Heart right ventricle (tissue), 16 donors: ENCODE data around the gene TPST2. TPM values are rescaled to one million over a fixed set of nuclear protein-coding genes. Genes with fewer than 3 reads are reported as not detected.
"Not testable (repeated sequence)": the region's sequence is repeated elsewhere in the genome, so short reads cannot be mapped to it uniquely, and the experiment has no call there.

ENCODE experiments used
- ATAC-seq, 8 donors: fragments of 200-7000 bp; cut with Tn5 transposase; one replicate each; pipeline ENCODE4 v1.9.1; 2020; ENCODE audit warnings: mild to moderate bottlenecking in 8 of 8, moderate library complexity in 8 of 8, moderate number of reproducible peaks in 1 of 8
- DNase-seq, 2 donors: peaks; one replicate each; pipeline ENCODE4 v3.0.0-alpha.2; 2020
- H3K27ac ChIP-seq, 10 donors: fragments of 200-600 bp; sonication (generic) in 2 of 10; one replicate each; pipeline versions ENCODE4 v1.5.0 to v1.8.0; 2020 to 2022; ENCODE audit warnings: mild to moderate bottlenecking in 3 of 10
- H3K27me3 ChIP-seq, 7 donors: fragments of 200-600 bp; one replicate each; pipeline ENCODE4 v1.8.0; 2021 to 2022; ENCODE audit warnings: mild to moderate bottlenecking in 2 of 7
- H3K36me3 ChIP-seq, 9 donors: fragments of 200-600 bp; sonication (generic) in 1 of 9; one replicate each; pipeline versions ENCODE4 v1.5.0 to v1.8.0; 2020 to 2022; ENCODE audit warnings: mild to moderate bottlenecking in 2 of 9
- H3K4me1 ChIP-seq, 9 donors: fragments of 200-600 bp; sonication (generic) in 1 of 9; one replicate each; pipeline versions ENCODE4 v1.5.0 to v1.8.0; 2020 to 2022; ENCODE audit warnings: mild to moderate bottlenecking in 4 of 9
- H3K4me3 ChIP-seq, 10 donors: fragments of 200-600 bp; sonication (generic) in 2 of 10; one replicate each; pipeline versions ENCODE4 v1.5.0 to v1.8.0; 2020 to 2022; ENCODE audit warnings: mild to moderate bottlenecking in 7 of 10, moderate library complexity in 2 of 10
- H3K9me3 ChIP-seq, 11 donors: fragments of 200-600 bp in 10 of 11; sonication (generic) in 2 of 11; one replicate each; pipeline versions ENCODE4 v1.5.0 to v1.8.0; 2013 to 2022; ENCODE audit warnings: mild to moderate bottlenecking in 2 of 11, control low read depth in 1 of 11, moderate library complexity in 1 of 11
- CTCF ChIP-seq, 9 donors: fragments of 200-600 bp; sonication (generic) in 2 of 9; IDR thresholded peaks; one replicate each; pipeline versions ENCODE4 v1.5.0 to v1.8.0; 2021 to 2022; ENCODE audit warnings: antibody characterized with exemption in 9 of 9, mild to moderate bottlenecking in 5 of 9, moderate library complexity in 1 of 9
- WGBS, 2 donors: extraction: QIAGEN DNeasy Blood & Tissue Kit; methylation state at CpG; one replicate each; pipeline ENCODE4 v1.1.7; 2013; ENCODE audit warnings: inconsistent platforms in 1 of 2; 5-methylcytosine and 5-hydroxymethylcytosine counted together
- intact Hi-C, 10 donors: fragments of 100-400 bp; cut with DNase I; formaldehyde crosslinking; loops; one replicate each; pipeline versions ENCODE4 v1.11.1 to v1.14.2; 2022
- polyA plus RNA-seq, 2 donors: library from polyadenylated mRNA; stranded (reverse); fragments of 200-250 nt; gene quantifications; one replicate each; pipeline ENCODE4 v1.2.3, GENCODE V29; 2013
- total RNA-seq, 10 donors: library from RNA; stranded (reverse); fragmentation: NEBNext Ultra II Directional in 3 of 10; extraction: Animal tissue kit (Norgen Biotek cat#: 25700) in 3 of 10; gene quantifications; one replicate each; pipeline versions ENCODE4 v1.2.1 to v1.2.4, GENCODE V29; 2021 to 2023
- donor health status: Arrhythmogenic right ventricular cardiomyopathy.
- donor health status: ischemic (EF 13 %, LVEDD 7.1; RV severe dilation, severe dysfunction).
- donor health status: healthy with polysubstance abuse.
- donor health status: DM: no; HTN: yes; CAD: no.
- donor health status: DM: no; HTN: no; CAD: no.
- donor health status: ischemic (EF 25% LVEDD 6.9; RV normal size, moderate dysfunction).
- donor health status: ischemic (EF 25% LVEDD 5.7; RV mildly dilated, moderate dysfunction).
- donor health status: healthy.
- donor health status: DM: yes; HTN: yes; CAD: no.
- donor health status: Ischemic cardiomyopathy.
- donor health status: ischemic (EF 35%, LVEDD 5.7; RV mildly dilated, moderate dysfunction).
- donor health status: nonischemic (EF 11% LVEDD 7.7; RV severe dilation, severe dysfunction).
- donor health status: DM: yes; HTN: yes; CAD: no.
- donor health status: PGD.
- donor health status: ischemic (EF 29% LVEDD 5.4; RV normal size, mild dysfunction).
- donor health status: nonischemic (EF 23%, LVEDD 6.1; RV moderate dilation, normal function).

TPST2 gene
- total and polyA plus RNA-seq, 12 donors: 11.1 to 41.5 (median 21.7) TPM

GRCh38 chr22:26615830-26616435 lies 26.0 kb upstream of the TPST2 start:
- no peak overlapping the region for H3K4me3 ChIP-seq
- ATAC-seq: no peak
- no peaks in the 10 kb centered on the region for H3K9me3 ChIP-seq
- peaks cover 0 to 42% (median 10%) of the 10 kb centered on the region in 9 donors for H3K4me1 ChIP-seq
- intact Hi-C loops: no loop called here
- 64 to 69% methylated on average over 11 of the region's 11 CpGs for WGBS, 2 donors
- H3K27ac ChIP-seq: no peak overlapping the region
- DNase-seq: no peak
- no peak for TF ChIP-seq CTCF (IDR thresholded peaks at IDR 0.05)
- peaks cover 0 to 37% (median 12%) of the 10 kb centered on the region in 7 donors for H3K27me3 ChIP-seq
- no peaks in the 10 kb centered on the region for H3K36me3 ChIP-seq

GRCh38 chr22:26615149-26615548 lies 25.2 kb upstream of the TPST2 start:
- no peak for TF ChIP-seq CTCF (IDR thresholded peaks at IDR 0.05)
- DNase-seq (no peak), ATAC-seq (no peak)
- intact Hi-C loops: no loop called here
- Histone ChIP-seq H3K4me1 (peaks cover 0 to 43% (median 10%) of the 10 kb centered on the region in 9 donors), H3K4me3 (no peak overlapping the region), H3K36me3 (no peaks in the 10 kb centered on the region), H3K27me3 (peaks cover 0 to 37% (median 12%) of the 10 kb centered on the region in 7 donors), H3K27ac (no peak overlapping the region), H3K9me3 (no peaks in the 10 kb centered on the region)
- 54 to 67% methylated on average over 5 of the region's 5 CpGs for WGBS, 2 donors

- TF ChIP-seq CTCF (IDR thresholded peaks at IDR 0.05): no peak
- Histone ChIP-seq H3K4me3 (no peak overlapping the region), H3K4me1 (peaks cover 0 to 43% (median 5%) of the 10 kb centered on the region in 9 donors), H3K27ac (no peak overlapping the region), H3K27me3 (peaks cover 0 to 37% (median 12%) of the 10 kb centered on the region in 7 donors), H3K9me3 (no peaks in the 10 kb centered on the region), H3K36me3 (no peaks in the 10 kb centered on the region)
- DNase-seq: no peak
- intact Hi-C loops: no loop called here
- 46 to 50% methylated on average over 14 of the region's 14 CpGs for WGBS, 2 donors
- ATAC-seq: no peak
Measured at GRCh38 chr22:26614322-26614721, 24.4 kb upstream of the TPST2 start.

- ATAC-seq, intact Hi-C loops, DNase-seq, H3K4me3 ChIP-seq, H3K36me3 ChIP-seq, H3K9me3 ChIP-seq, H3K27ac ChIP-seq: not testable (repeated sequence)
- WGBS, 2 donors: 12 to 14% methylated on average over 10 of the region's 10 CpGs
- Histone ChIP-seq H3K4me1 (peaks cover 0 to 39% (median 0%) of the 10 kb centered on the region in 9 donors), H3K27me3 (peaks cover 0 to 37% (median 12%) of the 10 kb centered on the region in 7 donors)
Measured at GRCh38 chr22:26613753-26614152, 23.8 kb upstream of the TPST2 start.

- 79 to 93% methylated on average over 4 of the region's 4 CpGs for WGBS, 2 donors
- TF ChIP-seq CTCF (IDR thresholded peaks at IDR 0.05): no peak
- H3K27me3 ChIP-seq: peaks cover 0 to 39% (median 12%) of the 10 kb centered on the region in 7 donors
- H3K9me3 ChIP-seq: no peaks in the 10 kb centered on the region
- no peak overlapping the region for H3K4me3 ChIP-seq
- H3K27ac ChIP-seq: no peak overlapping the region
- DNase-seq (no peak), ATAC-seq (no peak)
- H3K36me3 ChIP-seq: no peaks in the 10 kb centered on the region
- peaks cover 0 to 31% (median 0%) of the 10 kb centered on the region in 9 donors for H3K4me1 ChIP-seq
- intact Hi-C loops: no loop called here
Measured at GRCh38 chr22:26612652-26613051, 22.7 kb upstream of the TPST2 start.
